OCI-M1 (cell line): Measurements from ENCODE around the gene HCRT.
"Not testable (repeated sequence)": the region's sequence is repeated elsewhere in the genome, so short reads cannot be mapped to it uniquely, and the experiment has no call there.

Source experiments
- DNase-seq: peaks from one replicate; lab custom pipeline; 2025; lab: John Stamatoyannopoulos, UW

The HCRT gene

DNA sequence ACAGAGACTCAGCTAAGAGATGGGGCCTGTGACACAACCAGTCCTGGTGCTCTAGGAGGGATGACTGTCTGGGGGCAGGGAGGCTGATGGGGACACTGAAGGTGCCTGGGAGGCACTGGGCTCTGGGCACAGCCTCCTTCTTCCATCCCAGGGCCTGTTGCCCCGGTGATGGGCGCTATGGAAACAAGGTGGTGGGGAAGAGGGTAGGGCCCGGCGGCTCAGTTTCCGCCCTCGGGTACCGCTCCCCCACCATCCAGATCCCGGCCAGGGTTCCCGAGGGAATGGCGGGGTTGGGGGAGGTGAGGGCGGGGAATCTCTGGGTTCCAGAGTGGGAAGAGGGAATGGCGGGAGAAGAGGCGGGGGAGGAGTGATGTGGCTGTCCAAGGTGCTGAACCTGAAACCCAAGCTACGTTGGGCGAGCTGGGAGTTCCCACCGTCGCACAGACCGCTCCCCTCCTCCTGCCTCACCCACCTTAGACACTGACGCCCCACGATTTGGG, 5.3 kb downstream of the HCRT start:
- DNase-seq: peak; percentile 34

GRCh38 chr17:42179335-42179734, 5.9 kb downstream of the HCRT start:
- no peak for DNase-seq

- no peak for DNase-seq
These were observed 6.4 kb downstream of the HCRT start for GRCh38 chr17:42178817-42179216.

DNA sequence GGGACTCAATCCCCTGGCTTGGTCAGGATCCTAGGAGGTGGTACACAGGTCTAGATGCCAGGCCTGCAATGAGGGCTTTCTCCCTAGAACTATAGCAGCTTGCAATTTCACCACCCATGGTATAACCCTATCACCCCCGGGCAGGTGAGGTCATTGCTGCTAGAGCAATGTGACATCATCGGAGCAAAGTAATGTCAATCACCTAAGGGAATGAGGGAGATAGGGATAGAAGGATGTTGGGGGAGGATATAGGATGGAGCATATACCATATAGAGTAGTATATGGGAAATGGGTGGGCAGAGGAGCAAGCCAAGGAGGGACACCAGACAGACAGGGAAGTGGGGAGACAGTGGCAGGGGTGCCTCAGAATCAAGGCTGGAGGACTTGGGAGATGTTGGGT, 7.6 kb downstream of the HCRT start:
- no peak for DNase-seq

DNA sequence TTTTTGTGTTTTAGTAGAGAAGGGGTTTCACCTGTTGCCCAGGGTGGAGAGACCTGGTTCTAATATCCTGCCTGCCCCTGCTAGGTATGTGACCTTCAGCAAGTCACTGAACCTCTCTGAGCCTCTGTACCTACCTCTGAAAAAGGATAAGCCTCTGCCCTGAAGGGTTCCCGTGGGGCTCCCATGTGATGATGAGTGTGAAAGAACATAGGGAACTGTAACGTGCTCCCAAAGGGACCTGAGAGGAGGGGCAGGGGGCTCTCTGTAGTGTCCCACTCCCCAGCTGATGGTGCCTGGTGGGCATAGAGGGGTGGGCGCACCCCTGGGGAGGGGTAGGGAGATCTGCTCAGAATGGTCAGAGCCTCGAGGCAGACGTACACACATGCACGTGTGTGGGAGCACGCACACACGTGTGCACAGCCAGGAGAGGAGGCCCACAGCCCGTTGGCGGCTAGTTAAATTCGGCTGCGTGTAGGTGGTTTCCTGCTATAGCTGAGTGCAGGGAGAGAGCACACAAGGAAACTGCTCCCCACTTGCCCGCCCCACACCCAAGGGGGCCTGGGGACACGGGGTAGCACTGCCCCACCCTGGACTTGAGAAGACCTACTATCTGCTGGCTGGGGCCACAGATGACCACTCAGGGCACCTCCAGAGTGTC, 11.0 kb downstream of the HCRT start:
- no peak for DNase-seq

GRCh38 chr17:42171831-42172230, 13.4 kb downstream of the HCRT start:
- no peak for DNase-seq

GRCh38 chr17:42169351-42169750, 15.9 kb downstream of the HCRT start:
- DNase-seq: no peak

DNA sequence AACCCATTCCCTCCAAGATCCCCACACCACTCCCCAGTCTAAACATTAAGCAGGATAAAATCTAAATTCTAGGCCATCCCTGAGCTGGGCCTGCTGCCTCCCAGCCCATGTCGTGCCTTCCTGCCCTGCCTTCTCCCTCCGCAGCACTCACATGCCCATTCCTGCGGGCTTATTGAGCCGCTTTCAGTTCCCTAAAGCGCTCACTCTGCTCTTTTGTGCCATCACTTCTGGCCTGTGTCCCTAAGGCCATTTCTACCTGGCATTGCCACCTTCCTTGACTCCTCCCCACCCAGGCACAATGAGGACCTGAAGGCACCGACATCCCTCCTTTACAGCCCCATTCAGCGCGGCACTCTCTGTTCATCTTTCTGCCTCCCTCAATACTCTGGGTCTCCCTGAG, 17.4 kb downstream of the HCRT start:
- DNase-seq: no peak

- no peak for DNase-seq
These were observed 19.0 kb downstream of the HCRT start for GRCh38 chr17:42166196-42166763.

DNA sequence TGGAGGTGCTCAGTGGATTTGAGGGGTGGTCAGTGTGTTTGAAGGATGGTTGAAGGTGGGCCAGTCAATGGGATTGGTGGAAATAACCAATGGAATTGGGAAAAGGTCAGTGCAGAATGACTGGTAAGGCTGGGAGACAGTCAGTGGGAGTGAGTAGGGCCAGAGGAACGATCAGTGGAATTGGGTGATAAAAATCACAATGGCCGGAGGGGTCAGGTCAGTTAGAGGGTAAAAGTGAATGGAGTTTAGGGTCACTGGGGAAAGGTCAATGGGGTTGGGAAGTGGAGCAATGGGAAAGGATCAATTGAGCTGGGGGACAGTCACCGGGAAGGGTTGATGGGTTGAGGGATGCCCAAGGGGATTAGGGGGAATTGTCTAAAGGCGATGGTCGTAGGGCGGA, 19.5 kb downstream of the HCRT start:
- no peak for DNase-seq

DNA sequence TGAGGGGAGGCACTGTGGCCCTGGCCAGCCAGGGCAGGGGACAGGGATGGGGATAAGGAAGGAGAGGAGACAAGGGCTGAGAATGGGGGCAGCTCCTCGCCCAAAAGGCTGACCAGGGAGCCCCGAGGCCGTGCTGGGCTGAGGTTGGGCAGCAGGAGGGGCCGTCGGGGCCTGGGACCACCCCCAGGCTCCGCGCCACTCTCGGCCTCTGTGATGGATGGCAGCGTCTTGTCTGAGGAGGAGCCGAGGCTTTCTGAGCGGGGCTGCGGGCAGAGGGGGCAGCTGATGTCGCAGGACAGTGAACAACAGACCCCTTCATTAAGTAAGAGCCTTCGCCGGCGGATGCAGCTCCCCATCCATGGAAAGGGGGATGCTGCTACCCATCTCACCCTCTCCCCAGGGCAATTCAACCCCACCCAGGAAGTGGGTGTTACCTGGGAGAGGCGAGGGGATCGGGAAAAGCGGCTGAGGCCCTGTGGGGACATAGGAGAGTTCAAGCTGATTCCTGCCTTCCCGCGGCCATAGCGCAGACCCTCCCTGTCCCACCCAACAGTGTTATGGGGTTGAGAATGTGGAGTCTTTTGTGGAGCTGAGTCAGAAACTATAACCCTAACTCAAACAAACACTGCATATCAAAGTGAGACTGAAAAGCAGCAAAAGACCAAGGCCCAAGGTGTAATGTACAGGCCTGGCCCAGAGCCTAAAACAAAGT, 21.4 kb downstream of the HCRT start:
- DNase-seq: no peak

DNA sequence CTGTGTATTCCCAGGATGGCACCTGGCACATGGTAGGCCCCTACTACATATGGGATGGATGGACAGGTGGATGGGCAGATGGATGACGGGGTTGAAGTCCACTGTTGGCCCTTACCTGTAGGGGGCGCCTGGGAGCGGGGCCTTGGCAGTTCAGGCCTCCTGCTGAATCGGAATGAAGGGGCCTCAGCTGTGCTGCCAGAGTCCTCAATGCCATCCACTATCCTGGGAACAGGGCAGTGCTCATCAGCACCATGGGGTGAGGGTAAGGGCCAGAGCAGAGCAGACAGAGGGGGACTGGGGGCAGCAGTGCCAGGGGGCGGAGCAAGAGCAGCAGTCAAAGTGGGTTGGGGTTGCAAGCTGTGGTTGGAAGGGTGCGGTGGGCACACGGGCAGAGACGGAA, 22.1 kb downstream of the HCRT start:
- peak; percentile 57 for DNase-seq

DNA sequence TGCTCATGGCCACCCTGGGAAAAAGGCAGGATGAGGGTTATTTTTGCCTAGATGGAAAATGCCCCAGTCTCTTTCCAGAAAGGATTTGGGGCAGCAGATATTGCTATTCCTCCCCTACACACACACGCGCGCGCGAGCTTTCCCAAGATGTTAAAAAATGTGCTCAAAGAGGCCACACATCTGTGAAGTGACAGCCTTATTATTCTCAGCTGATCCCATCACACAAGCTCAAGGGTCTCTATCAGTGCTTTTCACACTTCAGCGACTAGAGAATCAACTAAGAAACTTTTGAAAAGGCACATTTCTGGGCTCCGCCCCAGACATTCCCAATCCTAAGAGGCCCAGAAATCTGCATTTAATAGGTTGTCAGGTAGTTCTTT, 24.7 kb downstream of the HCRT start:
- no peak for DNase-seq

GRCh38 chr17:42159796-42160530, 25.3 kb downstream of the HCRT start:
- DNase-seq: no peak

- no peak for DNase-seq
These were observed 29.6 kb downstream of the HCRT start for GRCh38 chr17:42155614-42156045.

DNA sequence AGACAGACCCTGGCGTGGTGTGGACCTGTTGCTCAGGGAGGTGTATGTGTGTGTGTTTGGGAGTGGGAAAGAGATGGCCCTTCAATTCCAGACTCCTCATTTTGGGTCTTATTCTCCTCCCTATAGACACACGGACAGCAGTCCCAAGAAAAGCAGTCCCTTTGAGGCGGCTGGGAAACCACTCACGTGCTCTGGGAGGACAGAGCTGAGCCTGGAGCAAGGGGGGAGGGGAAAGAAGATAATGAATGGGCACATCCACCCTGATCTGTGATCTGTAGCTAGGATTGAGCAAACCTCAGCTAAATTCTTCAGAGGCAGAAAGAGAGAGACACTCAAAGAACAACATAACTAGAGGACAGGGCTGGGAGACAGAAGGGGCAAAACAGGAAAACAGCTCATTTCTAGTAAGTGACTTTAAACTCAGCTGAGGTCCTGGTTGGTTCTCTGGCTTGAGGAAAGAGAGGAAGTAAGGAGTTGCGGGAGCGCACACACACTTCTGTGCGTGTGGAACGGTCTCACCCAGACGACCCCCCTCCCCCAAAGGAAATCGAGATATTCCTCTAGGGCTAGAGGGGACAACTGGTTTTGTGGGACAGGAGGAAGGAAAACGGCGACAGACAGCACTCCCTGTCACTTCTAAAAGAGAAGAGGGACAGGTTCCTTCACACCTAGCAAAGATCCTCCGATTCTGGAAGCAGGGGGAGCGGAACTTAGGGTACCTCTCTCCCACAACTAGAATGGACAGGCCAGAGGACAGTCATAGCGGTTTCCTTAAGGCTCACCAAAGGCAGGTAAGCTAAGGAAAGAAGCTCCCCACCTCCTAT, 31.1 kb downstream of the HCRT start:
- peak; percentile 77 for DNase-seq

GRCh38 chr17:42146911-42147607, 38.2 kb downstream of the HCRT start:
- no peak for DNase-seq

DNA sequence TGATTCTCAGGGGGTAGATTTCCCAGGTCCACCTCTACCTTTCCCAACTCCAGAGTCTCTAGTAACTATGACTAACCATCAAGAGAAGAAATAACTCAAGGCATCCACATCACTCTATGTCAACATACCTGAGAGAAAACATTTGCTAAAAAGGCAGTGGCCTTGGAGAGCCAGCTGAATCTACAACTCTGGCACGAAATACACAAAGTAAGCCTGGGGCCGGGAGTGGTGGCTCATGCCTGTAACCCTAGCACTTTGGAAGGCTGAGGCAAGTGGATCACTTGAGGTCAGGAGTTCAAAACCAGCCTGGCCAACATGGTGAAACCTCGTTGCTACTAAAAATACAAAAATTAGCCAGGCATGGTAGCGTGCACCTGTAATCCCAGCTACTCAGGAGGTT, 42.1 kb downstream of the HCRT start:
- DNase-seq: not testable (repeated sequence)

GRCh38 chr17:42142371-42142896, 42.8 kb downstream of the HCRT start:
- DNase-seq: no peak

- no peak for DNase-seq
These were observed 43.9 kb downstream of the HCRT start for GRCh38 chr17:42141382-42141781.

- DNase-seq: not testable (repeated sequence)
These were observed 44.6 kb downstream of the HCRT start for GRCh38 chr17:42140690-42141089.
